GM21526 (cell line): Measurements from ENCODE around the gene ARFGEF3.
"Not testable (repeated sequence)": the region's sequence is repeated elsewhere in the genome, so short reads cannot be mapped to it uniquely, and the experiment has no call there.

Experiments
- ATAC-seq: cut with Tn5 transposase; IDR thresholded peaks from one replicate; pipeline ENCODE4 v1.9.1; 2021; ENCODE audit warnings: moderate library complexity; ENCODE audit not compliant: unreplicated experiment, low FRiP score

ARFGEF3 gene

DNA sequence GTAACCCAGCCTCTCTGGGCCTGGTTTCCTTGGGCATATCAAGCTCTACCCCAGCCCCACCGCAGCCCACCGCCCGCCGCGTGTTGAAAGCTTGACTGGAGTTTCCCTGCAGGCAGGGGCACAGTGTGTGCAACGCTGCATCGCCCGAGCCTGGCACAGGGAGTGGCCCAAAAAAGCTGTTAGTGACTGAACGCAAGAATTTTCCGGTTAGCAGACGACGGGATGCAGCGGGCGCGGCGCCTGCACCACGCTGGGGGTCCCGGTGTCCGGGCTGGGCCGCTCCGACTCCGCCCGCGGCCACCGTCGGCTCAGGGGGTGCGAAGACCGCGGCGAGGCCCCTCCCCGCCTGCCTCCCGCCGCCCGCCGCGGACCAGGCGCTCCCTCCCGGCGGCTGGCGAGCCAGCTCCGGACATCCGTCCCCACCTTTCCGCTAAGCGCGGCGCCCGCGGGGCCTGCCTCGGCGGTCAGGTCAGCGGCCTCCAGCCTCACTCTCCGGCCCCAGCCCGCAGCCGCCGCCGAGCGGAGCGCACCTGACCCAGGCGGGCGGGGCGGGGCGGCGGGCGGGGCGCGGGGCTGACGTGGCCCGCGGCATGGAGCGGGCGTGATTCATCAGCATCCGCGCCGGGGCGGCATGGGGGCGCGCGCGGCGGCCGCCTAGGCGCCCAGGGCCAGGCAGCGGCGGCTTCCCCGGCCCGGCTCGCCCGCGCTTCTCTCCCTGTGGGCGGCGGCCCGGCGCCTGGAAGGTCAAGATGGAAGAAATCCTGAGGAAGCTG, at the start of gene ARFGEF3:
ARFGEF3 (plus strand) TSS at position 602 of the 773 bp plus-strand sequence; CDS start at position 750, 148 bp downstream.
- peak; percentile 65 for ATAC-seq

- no peak for ATAC-seq
Measured at GRCh38 chr6:138113588-138114210, 48.0 kb upstream of the ARFGEF3 start.

GRCh38 chr6:138115201-138115600, 46.5 kb upstream of the ARFGEF3 start:
- ATAC-seq: no peak

DNA sequence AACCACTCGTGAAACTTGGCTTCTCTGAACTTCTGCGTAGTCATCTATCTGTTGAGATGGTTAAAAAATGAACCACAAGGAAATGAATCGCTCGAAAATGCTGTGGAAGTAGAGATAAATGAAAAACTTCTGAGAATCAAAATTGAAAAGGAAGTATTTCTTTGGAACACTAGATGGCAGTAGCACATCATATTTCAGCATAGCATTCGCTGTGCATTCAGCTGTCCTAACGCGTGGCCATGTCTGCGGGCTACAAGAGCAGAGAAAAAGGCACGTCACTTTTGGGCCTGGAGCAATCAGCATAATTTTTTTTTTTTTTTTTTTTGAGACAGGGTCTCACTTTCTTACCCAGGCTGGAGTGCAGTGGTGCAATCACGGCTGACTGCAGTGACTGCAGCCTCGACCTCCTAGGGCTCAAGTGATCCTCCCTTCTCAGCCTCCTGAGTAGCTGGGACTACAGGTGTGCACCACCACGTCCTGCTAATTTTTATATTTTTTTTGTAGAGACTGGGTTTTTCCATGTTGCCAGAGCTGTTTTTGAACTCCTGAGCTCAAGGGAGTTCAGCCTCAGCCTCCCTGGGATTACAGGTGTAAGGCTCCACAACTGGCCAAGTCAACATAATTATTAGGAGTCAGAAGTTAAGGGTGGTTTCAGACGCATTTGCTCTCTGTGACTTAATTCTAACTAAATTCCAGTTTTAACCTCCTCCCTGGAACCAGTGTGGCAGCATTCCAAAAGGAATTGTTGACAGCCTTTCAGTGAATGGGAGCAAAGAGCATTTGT, 45.7 kb upstream of the ARFGEF3 start:
- ATAC-seq: peak; percentile 64

- no peak for ATAC-seq
Measured at GRCh38 chr6:138116661-138116999, 45.1 kb upstream of the ARFGEF3 start.

DNA sequence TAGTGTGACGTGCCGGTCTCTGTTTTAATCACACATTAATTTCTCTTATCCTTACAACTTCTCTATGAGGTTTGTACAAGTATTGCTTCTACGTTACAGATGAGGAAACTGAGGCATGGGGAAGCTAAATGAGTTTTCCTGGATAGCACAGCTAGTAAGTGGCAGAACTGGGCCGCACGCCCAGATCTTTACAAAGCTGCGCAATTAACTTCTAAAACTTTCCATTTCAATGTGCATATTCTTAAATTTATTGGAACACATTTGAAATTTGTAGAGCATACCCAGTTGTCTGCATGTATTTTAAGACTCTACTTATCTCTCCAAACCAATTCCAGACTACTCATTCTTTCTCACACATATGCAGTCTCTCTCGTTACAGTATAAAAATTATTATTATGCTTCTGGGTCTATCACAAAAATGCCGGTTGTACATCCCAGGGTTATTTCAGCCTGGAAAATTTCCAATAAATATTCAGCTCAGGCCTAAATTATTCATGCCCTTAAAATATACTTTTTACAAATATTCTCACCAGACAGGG, 44.3 kb upstream of the ARFGEF3 start:
- ATAC-seq: no peak

GRCh38 chr6:138119229-138119628, 42.5 kb upstream of the ARFGEF3 start:
- not testable (repeated sequence) for ATAC-seq

- no peak for ATAC-seq
Measured at GRCh38 chr6:138119976-138120375, 41.8 kb upstream of the ARFGEF3 start.

DNA sequence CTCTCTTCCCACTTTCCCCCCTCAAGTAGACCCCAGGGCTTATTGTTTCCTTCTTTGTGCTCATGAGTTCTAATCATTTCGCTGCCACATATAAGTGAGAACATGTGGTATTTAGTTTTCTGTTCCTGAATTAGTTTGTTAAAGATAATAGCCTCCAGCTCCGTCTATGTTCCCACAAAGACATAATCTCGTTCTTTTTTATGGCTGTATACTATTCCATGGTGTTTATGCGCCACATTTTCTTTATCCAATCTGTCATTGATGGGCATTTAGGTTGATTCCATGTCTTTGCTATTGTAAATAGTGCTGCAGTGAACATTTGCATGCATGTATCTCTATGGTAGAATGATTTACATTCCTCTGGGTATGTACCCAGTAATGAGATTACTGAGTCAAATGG, 37.6 kb upstream of the ARFGEF3 start:
- no peak for ATAC-seq

DNA sequence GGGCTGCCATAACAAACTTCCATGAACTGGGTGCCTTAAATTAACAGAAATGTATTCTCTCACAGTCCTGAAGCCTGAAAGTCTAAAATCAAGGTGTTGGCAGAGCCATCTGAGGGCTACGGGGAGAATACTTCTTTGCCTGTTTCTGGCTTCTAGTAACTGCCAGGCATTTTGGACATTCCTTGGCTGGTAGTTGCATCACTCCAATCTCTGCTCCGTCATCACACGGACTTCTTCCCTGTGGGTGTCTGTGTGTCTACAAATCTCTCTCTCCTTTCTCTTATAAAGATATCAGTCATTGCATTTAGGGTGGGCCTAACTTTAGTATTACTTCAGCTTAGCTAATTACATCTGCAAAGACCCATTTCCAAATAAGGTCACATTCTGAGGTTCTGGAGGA, 33.6 kb upstream of the ARFGEF3 start:
- ATAC-seq: no peak

DNA sequence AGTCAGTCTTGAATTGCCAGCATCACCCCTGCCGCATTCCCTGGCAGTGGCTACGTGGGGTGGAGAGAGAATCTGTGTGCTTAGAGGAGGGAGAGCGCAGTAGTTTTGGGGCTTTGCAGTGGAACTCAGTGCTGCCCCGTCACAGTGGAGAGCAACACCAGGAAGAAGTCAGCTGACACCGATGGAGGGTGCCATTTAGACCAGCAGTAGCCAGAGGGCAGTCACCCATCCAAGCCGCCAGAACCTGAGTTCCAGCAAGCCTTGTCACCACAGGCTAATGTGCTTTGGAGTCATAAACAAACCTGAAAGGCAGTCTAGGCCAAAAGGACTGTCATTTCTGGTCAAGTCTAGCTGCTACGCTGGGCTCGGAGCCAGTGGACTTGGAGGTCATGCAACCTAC, 32.5 kb upstream of the ARFGEF3 start:
- ATAC-seq: no peak

DNA sequence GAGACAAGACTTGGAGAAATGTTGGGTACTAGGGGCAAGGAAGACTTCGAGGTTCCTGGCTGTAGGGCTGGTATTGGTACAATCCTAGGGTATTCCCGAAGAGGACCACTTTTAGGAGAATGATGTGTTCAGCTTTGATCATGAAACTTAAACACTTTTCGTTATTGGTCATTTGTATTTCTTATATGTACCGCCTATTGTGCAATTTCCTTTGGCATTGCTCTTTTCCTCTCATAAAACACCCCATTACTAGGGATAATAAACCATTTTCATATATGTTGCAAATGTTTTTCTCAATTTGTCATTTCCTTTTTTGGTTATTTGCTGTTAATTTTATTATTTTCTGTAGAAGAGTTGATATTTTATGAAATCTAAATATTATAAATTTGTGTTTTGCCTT, 18.9 kb upstream of the ARFGEF3 start:
- ATAC-seq: no peak

- peak; percentile 96 for ATAC-seq
Measured at GRCh38 chr6:138145402-138145801, 16.3 kb upstream of the ARFGEF3 start.

DNA sequence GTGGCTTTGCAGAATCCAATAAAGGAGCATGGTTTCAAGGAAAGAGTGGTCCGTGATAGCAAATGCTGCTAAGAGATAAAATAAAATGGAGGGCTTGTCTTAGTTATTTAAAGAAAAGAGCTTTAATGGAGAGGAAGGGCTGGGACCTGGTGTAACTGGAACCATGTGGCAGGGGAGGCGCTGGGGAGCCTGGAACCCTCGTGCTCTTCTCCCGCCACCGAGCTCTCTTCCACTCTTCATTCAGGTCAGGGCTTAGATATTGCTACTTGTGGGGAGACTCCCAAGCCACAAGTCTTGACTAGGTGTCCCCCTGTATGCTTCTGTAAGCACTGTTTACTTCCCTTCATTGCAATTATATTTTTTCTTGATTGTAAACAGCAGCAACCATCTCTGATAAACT, 15.2 kb upstream of the ARFGEF3 start:
- ATAC-seq: no peak

DNA sequence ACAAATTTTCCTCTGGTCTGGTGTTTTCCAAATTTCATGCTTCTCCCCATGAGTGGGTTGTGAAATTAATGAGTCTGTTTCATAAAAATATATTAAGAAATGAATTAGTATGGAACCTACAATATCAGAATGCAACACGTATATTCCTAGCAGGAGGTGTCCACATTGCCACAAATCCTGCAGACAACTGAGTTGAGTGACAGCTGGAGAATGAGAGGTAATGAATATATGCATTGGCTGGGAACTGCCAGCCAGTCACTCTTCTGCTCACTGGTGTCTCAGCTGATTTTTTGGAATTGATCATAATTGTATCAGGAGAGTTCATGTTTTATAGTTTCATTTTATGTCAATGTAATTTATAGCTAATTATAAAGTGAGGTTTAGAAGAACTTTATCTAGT, 6.3 kb upstream of the ARFGEF3 start:
- ATAC-seq: no peak

GRCh38 chr6:138157986-138158638, 3.6 kb upstream of the ARFGEF3 start:
- ATAC-seq: no peak

GRCh38 chr6:138159246-138159645, 2.5 kb upstream of the ARFGEF3 start:
- ATAC-seq: no peak

GRCh38 chr6:138160329-138161087, 1.2 kb upstream of the ARFGEF3 start:
- no peak for ATAC-seq

GRCh38 chr6:138161088-138161337, 726 bp upstream of the ARFGEF3 start:
- ATAC-seq: no peak
